Measurements from ENCODE around the gene NUDT8. TPM values are rescaled to one million over a fixed set of nuclear protein-coding genes. Genes with fewer than 3 reads are reported as not detected.

NUDT8 gene
- total and polyA plus RNA-seq, 9 of the 15 experiments (the other 6 are each of a cell fraction or from before 2014, with no cell fraction given): 0.23 to 27.8 (median 5.0) TPM

GRCh38 chr11:67614730-67615714 lies 14.7 kb downstream of the NUDT8 start (continued):
- TF ChIP-seq, protein P1, sequence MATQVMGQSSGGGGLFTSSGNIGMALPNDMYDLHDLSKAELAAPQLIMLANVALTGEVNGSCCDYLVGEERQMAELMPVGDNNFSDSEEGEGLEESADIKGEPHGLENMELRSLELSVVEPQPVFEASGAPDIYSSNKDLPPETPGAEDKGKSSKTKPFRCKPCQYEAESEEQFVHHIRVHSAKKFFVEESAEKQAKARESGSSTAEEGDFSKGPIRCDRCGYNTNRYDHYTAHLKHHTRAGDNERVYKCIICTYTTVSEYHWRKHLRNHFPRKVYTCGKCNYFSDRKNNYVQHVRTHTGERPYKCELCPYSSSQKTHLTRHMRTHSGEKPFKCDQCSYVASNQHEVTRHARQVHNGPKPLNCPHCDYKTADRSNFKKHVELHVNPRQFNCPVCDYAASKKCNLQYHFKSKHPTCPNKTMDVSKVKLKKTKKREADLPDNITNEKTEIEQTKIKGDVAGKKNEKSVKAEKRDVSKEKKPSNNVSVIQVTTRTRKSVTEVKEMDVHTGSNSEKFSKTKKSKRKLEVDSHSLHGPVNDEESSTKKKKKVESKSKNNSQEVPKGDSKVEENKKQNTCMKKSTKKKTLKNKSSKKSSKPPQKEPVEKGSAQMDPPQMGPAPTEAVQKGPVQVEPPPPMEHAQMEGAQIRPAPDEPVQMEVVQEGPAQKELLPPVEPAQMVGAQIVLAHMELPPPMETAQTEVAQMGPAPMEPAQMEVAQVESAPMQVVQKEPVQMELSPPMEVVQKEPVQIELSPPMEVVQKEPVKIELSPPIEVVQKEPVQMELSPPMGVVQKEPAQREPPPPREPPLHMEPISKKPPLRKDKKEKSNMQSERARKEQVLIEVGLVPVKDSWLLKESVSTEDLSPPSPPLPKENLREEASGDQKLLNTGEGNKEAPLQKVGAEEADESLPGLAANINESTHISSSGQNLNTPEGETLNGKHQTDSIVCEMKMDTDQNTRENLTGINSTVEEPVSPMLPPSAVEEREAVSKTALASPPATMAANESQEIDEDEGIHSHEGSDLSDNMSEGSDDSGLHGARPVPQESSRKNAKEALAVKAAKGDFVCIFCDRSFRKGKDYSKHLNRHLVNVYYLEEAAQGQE (IDR thresholded peaks at IDR 0.05; ENCODE audit: borderline replicate concordance): peak; percentile 8; the same call in 1 of the 2 replicates
- TF ChIP-seq, protein P1 (CRISPR knock-in tag; IDR thresholded peaks at IDR 0.05; ENCODE audit: low read depth): no peak
- TF ChIP-seq SMC3 (conservative IDR thresholded peaks at IDR 0.05; ENCODE audit: insufficient read depth, low read depth, low read length): 0 out of 2 replicates have a peak, but pooled peaks have one; percentile 14
- TF ChIP-seq, protein P2, sequence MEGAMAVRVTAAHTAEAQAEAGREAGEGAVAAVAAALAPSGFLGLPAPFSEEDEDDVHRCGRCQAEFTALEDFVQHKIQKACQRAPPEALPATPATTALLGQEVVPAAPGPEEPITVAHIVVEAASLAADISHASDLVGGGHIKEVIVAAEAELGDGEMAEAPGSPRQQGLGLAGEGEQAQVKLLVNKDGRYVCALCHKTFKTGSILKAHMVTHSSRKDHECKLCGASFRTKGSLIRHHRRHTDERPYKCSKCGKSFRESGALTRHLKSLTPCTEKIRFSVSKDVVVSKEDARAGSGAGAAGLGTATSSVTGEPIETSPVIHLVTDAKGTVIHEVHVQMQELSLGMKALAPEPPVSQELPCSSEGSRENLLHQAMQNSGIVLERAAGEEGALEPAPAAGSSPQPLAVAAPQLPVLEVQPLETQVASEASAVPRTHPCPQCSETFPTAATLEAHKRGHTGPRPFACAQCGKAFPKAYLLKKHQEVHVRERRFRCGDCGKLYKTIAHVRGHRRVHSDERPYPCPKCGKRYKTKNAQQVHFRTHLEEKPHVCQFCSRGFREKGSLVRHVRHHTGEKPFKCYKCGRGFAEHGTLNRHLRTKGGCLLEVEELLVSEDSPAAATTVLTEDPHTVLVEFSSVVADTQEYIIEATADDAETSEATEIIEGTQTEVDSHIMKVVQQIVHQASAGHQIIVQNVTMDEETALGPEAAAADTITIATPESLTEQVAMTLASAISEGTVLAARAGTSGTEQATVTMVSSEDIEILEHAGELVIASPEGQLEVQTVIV (CRISPR knock-in tag; IDR thresholded peaks at IDR 0.05; ENCODE audit: borderline replicate concordance): no peak

Data from K562 (cell line).